ENCODE measurements around the gene CAV2.
"Not testable (repeated sequence)": the region's sequence is repeated elsewhere in the genome, so short reads cannot be mapped to it uniquely, and the experiment has no call there.

CAV2 gene

GRCh38 chr7:116499168-116500077 lies at the start of gene CAV2:
CAV2 (plus strand) TSS chr7:116499738; CDS start chr7:116499782, 44 bp downstream.
- peak; percentile 61 for DNase-seq (ENCODE audit: low spot score)

DNA sequence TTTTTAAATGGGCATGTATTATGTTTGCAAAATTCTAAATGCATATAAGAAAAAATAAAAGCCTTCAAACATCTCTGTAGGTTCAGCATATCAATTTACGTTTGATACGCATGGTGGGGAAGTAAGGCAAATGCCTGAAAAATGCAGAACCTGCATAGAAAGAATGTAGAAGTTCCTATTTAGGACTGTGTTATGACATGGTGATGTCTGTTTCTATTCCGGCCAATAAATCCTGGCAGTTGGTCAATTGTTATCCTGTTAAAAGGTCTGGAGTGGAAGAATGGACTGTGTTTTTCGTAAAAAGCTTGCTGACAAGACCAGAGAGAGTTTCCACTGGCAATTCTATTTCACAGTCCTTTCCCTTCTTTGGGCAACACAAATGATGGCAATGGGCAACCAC lies 49.6 kb upstream of the CAV2 start:
- DNase-seq (ENCODE audit: low spot score), result no peak

DNA sequence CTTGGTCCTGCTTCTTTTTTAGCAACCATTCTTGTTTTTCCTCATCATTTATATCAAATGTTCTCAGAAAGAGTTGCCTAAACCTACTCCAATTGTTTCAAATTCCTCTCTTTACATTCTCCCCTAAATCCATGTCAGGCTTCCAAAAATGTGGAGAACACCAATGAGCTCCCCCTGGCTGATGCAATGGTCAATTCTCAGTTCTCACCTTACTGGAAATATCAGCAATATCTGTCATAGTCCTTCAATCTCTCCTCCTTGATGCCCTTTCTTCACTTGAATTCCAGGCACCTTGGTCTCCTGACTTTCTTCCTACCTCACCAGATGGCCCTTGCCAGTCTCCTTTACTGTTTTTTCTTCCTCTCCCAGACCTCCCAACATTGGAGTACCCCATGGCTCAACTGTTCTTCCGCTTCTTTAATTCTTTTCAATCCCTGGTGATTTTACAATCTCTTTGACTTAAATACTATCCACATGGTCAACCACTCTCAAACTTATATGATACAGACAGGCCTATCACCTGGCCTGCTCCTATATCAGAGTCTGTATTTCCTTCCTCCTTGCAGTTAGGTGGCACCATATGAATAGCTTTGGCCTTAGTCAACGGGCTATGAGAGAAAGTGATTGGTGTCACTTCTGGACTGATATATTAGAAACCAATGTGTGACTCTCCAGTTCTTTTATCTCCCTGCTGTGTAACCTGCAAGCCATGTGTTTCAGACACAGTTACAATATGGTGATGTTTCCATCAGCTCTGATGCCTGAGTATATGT lies 47.4 kb upstream of the CAV2 start:
- no peak for DNase-seq (ENCODE audit: low spot score)

GRCh38 chr7:116454377-116454776 lies 45.2 kb upstream of the CAV2 start:
- no peak for DNase-seq (ENCODE audit: low spot score)

DNA sequence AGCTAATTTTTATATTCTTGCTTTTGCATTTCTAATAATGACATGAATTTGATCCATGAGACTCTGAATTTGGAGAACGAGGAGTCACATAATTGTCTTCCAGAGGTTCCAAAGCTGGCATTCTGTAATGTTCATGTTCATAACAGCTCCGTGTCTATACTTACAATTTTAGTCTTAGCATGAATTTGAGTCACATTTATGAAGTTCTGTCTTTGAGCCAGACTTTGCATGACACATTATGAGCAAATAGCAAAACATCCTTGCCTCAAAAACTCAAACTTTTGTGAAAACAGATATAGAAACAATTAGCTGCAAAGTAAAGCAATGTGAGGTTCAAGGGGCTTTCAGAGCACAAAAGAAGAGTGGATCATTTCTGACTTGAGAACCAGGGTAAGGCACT lies 44.5 kb upstream of the CAV2 start:
- no peak for DNase-seq (ENCODE audit: low spot score)

- no peak for DNase-seq (ENCODE audit: low spot score)
Measured at GRCh38 chr7:116455499-116455898, 44.0 kb upstream of the CAV2 start.

DNA sequence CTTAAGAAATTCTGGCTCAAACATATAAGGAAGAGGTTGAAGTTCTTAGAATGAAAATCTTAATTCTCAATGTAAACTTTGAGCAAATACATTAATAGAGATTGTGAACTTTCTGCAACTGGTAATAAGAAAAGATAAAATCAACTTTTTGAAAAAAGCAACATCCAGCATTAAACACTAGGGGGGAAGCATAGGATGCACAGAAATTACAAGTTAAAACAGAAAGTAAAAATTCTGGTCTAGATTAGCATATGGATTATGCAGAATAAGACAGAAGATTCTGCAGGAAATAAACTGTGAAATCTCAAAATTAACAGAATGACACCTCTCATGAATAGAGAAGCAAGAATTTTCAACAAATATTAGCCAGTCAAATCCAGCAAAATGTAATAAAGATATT lies 38.0 kb upstream of the CAV2 start:
- DNase-seq (ENCODE audit: low spot score), result no peak

DNA sequence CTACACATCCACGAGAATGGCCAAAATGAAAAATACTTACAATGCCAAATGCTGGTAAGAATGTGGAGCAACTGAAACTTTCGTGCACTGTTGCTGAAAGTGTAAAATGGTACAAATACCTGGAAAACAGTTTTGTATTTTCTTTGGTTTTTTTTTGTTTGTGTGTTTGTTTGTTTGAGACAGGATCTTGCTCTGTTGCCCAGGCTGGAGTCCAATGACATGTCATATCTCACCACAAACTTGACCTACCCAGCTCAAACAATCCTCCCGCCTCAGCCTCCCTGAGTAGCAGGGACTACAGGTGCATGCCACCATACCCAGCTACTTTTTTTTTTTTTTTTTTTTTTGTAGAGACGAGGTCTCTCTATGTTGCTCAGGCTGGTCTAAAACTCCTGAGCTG lies 35.6 kb upstream of the CAV2 start:
- DNase-seq (ENCODE audit: low spot score), result no peak

DNA sequence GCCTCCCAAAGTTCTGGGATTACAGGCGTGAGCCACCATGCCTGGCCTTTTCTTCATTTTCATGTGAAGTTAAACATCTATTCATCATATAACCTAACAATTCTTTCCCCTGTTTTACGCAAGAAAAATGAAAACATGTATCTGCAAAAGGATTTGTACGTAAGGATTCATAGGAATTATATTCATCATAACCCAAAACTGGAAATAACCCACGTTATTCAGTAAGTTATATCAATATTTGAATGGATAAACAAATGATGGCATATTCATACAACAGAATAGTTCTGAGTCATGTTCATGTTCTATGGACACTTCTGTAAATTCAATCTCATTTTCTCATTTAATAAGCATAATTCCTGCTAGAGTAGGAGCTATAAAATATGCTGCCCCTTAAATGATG lies 35.2 kb upstream of the CAV2 start:
- no peak for DNase-seq (ENCODE audit: low spot score)

DNA sequence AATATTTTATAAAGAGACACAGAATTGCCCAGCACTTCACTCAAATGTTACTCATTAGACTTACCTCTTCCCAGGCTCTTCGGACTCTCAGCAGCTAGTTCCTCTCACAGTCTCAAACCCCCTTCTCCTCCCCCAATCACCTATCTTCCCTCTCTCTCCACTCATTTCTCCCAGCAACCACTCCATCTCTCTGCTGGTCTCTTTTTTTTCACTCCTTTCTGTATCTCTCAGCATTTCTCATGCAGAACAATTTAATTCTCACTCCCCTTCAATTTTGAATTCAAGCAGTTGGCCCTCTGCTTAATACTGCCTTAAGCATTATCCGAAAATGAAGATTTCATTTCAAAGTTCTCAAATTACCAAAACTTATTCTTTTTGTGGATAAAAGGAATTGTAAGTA lies 34.4 kb upstream of the CAV2 start:
- no peak for DNase-seq (ENCODE audit: low spot score)

GRCh38 chr7:116468534-116468933 lies 31.0 kb upstream of the CAV2 start:
- no peak for DNase-seq (ENCODE audit: low spot score)

DNA sequence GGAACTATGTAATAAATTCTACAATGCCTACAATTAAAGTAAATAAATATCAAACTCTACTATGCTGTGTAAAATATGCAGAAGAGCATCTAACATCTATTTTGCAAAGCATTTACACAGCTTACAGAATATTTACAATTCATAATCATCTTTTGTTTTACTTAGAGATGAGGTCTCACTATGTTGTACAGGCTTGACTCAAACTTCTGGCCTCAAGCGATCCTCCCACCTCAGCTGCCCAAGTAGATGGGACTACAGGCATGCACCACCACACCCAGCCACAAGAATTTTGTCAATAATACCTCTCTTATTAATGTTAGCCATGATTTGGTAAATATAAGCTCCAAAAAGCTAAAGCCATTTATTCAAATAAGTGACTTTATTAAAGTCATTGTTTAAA lies 21.9 kb upstream of the CAV2 start:
- no peak for DNase-seq (ENCODE audit: low spot score)

- no peak for DNase-seq (ENCODE audit: low spot score)
Measured at GRCh38 chr7:116478834-116479233, 20.7 kb upstream of the CAV2 start.

DNA sequence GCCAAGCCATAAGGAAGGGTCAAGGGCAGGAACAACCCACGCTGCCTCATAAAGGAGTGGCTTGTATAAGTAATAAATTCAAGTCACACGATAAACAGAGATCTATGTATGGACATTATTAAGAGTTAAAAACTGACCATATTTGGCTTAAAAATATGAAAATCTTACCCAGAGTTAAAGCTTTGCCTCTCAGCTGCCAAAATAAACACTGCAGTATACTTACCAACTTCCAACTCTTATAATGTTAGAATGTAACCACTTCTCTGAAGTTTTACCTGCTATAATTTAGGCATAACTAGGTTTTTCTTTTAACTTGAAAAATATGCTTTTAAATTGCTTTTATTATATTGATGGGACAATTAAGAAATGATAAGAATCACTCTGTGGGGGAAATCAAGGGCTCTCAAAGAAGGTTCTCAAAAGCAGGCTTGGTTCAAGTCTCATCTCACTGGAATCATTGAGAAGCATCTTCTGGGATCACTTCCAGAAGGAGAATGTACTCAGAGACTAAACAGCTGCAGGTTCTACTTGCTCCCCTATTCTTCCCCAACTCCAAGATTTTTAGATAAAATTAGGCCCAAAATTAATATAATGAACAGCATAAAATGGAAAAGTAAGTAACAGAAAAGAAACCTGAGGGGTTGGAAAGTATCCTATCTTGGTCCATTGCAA lies 16.1 kb upstream of the CAV2 start:
- DNase-seq (ENCODE audit: low spot score), result no peak

- not testable (repeated sequence) for DNase-seq (ENCODE audit: low spot score)
Measured at GRCh38 chr7:116484389-116484788, 15.1 kb upstream of the CAV2 start.

DNA sequence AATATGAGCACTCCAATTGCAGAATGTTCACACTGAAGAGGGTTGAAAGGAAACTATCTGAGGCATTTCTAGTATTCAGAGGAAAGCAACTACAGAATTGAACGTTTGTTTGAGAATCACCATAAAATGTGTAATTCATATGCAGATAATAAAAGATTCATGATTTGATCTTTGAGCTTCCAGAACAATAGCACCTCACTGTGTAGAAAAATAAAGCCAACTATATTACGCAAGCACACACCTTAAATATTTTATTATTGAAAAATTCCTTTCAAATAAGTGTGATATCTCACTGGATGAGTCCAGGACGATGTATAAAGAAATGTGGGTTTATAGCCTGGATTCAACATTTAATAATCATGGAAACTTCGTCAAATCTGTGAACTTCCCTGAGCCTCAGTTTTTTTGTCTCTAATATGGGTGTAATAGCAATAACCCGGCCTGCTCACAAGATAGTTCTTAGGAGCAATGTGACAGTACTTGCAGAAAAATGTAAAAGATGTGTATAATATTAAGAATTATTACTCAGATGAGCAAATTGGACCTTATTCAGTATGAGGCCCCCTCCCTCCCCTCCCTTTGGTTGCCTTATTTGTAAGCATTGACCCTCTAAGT lies 11.5 kb upstream of the CAV2 start:
- DNase-seq (ENCODE audit: low spot score), result no peak

DNA sequence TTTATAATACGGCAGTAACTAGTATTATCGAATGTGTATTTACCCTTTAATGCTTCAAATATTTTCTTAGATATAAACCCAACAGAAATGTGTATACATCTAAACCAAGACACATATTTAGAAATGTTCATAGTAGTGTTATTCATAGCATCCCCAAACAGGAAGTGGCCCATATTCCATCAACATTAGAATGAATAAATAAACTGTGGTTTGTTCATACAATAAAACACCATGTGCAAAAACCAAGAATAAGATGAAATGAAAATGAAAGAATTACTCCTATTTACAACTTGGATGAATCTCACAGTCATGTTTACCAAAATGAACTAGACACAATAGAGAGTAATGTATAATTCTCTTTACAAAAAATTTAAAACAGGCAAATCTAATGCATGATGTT lies 9.2 kb upstream of the CAV2 start:
- no peak for DNase-seq (ENCODE audit: low spot score)

DNA sequence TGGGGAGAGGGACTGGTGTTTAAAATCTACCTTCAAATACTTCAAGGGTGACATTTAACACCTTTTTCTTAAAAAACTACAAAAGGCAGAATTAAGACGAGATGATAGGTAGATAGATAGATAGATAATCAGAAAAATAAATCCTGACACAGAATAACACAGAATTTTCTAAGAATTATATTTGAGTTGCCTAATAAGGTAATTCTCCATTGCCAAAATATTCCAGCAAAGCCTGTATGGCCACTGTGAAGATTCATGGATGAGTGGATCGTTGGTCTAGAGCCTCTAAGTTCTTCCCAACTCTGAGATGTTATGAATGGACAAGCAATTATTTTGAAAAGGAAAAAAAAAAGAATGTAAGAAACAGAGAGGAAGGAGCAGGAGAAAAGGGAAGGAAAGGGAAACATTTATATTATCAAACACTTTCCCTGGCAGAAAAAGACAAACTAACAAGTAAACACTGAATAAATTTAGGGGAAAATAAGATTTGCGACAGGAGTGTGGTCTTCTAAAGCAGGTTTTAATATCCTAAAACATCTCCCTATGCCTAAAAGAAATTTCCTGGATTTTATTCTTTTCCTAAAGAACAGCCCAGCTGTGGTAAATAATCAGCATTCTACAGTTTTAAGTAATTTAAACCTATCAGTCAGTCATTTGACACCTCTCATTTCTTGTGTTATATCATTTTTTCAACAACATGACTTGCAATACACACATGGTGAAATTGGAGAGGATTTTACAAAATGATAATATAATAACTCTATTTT lies 7.5 kb upstream of the CAV2 start:
- DNase-seq (ENCODE audit: low spot score), result no peak

DNA sequence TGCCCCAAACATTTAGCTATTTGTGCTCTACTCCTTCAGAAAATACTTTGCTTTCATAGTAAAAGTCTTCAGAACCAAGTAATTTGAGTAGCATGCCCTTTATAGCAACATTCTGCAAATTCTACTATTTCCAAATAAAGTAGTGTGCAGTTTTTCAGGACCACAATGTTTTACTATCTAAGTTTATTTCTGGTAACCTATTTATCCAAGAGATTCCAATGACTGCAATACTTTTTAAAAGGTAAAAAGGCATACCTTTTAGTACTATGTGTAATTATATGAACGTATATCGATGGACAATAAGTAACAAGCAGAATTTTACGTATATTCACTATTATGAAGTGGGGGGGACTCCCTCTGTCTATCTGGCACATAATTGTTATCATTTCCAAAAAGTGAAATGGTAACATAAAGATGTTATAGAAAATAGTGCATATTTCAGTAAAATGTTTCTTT lies 6.9 kb upstream of the CAV2 start:
- DNase-seq (ENCODE audit: low spot score), result no peak

DNA sequence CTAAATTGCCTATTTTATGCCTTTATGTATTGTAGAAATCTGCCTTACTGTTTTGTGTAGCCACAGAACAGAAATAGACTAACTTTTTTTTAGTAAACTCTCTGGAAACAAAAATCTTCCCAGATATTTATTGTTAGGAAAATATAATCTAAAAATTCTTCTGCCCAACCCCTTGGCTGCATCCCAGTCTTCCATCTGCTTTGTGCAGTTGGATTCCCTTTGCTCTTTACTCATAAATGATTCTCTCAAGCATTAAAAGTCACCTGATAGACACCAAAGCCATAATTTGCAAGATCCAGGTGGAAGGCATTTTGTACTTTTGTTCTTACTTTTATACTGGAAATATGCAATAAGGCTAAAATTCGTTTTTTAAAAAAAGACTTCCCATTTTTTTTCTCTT lies 6.1 kb upstream of the CAV2 start:
- DNase-seq (ENCODE audit: low spot score), result no peak

- DNase-seq (ENCODE audit: low spot score), result no peak
Measured at GRCh38 chr7:116494472-116494871, 5.1 kb upstream of the CAV2 start.
